Endothelial cell of umbilical vein (primary cell): ENCODE data around the gene AKAP8L.

Source experiments
- EZH2 ChIP-seq: IDR thresholded peaks from 2 replicates; pipeline ENCODE4 v1.6.1; 2012; ENCODE audit warnings: borderline replicate concordance, low read depth, mild to moderate bottlenecking, moderate library complexity, low read length, inconsistent platforms; ENCODE audit not compliant: severe bottlenecking
- GATA2 ChIP-seq: IDR thresholded peaks from 2 replicates; pipeline ENCODE4 v1.7.0; 2011; ENCODE audit warnings: low read depth, mild to moderate bottlenecking, moderate library complexity, mixed read lengths, low read length; ENCODE audit not compliant: insufficient read length, insufficient read depth
- POLR2AphosphoS5 ChIP-seq: IDR thresholded peaks from 2 replicates; pipeline ENCODE4 v1.6.1; 2012; ENCODE audit warnings: low read depth, mild to moderate bottlenecking, control low read depth, low read length, moderate library complexity; ENCODE audit not compliant: insufficient read depth
- TF ChIP-seq, protein P1 (sequence below): IDR thresholded peaks from 2 replicates; pipeline ENCODE4 v1.6.1; 2011; ENCODE audit not compliant: insufficient read depth, insufficient read length
- TF ChIP-seq, protein P2 (sequence below), 2 donors: IDR thresholded peaks; 1 replicate in 1 of 2; 2 replicates in 1 of 2; pipeline ENCODE4 v1.5.1; 2011; ENCODE audit warnings: low read length in 2 of 2, mild to moderate bottlenecking in 2 of 2, moderate library complexity in 2 of 2, control low read depth in 1 of 2, inconsistent platforms in 1 of 2, low read depth in 1 of 2; ENCODE audit not compliant: insufficient read depth in 1 of 2; ENCODE audit errors: extremely low read depth in 1 of 2

DNA sequence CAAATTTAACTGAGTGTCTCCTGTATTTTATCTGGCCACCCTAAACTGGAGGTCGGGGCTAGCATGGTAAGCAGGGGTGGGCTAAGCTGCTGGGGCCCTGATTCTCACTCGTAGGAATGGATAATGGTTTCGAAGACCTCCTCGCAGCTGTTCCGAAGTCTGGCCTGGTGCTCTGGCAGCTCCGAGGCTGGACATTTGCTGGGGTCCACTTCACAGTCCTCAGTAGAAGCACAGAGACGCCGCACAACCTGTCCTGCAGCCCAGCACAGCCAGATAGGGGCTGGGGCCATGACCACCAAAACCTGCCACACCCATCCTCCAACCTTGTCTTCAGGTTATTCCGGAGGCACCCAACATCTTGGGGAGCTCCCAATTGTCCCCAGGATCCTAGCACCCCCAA lies 37.2 kb upstream of the AKAP8L start:
- TF ChIP-seq, protein P1, sequence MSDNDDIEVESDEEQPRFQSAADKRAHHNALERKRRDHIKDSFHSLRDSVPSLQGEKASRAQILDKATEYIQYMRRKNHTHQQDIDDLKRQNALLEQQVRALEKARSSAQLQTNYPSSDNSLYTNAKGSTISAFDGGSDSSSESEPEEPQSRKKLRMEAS: no peak
- TF ChIP-seq EZH2 (no peak), POLR2AphosphoS5 (no peak), GATA2 (no peak)
- TF ChIP-seq, protein P2, sequence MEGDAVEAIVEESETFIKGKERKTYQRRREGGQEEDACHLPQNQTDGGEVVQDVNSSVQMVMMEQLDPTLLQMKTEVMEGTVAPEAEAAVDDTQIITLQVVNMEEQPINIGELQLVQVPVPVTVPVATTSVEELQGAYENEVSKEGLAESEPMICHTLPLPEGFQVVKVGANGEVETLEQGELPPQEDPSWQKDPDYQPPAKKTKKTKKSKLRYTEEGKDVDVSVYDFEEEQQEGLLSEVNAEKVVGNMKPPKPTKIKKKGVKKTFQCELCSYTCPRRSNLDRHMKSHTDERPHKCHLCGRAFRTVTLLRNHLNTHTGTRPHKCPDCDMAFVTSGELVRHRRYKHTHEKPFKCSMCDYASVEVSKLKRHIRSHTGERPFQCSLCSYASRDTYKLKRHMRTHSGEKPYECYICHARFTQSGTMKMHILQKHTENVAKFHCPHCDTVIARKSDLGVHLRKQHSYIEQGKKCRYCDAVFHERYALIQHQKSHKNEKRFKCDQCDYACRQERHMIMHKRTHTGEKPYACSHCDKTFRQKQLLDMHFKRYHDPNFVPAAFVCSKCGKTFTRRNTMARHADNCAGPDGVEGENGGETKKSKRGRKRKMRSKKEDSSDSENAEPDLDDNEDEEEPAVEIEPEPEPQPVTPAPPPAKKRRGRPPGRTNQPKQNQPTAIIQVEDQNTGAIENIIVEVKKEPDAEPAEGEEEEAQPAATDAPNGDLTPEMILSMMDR (IDR thresholded peaks at IDR 0.05; ENCODE audit: extremely low read depth in 1 of 2, insufficient read depth in 1 of 2, low read depth in 1 of 2, low read length in 2 of 2): no peak
